Ishikawa (cell line): Measurements from ENCODE around the gene AKIRIN2.

Source experiments
- CEBPB ChIP-seq: IDR thresholded peaks from 2 replicates; pipeline ENCODE4 v1.6.1; 2012
- CREB1 ChIP-seq: IDR thresholded peaks from 2 replicates; pipeline ENCODE4 v1.6.1; 2012; ENCODE audit warnings: low read depth
- EGR1 ChIP-seq: IDR thresholded peaks from 2 replicates; pipeline ENCODE4 v1.6.1; 2012
- EP300 ChIP-seq: IDR thresholded peaks from 2 replicates; pipeline ENCODE4 v1.6.1; 2012; ENCODE audit warnings: borderline replicate concordance
- FOXM1 ChIP-seq: IDR thresholded peaks from 2 replicates; pipeline ENCODE4 v1.6.1; 2012; ENCODE audit warnings: low read depth, borderline replicate concordance
- MAX ChIP-seq: IDR thresholded peaks from 2 replicates; pipeline ENCODE4 v1.6.1; 2012
- NFIC ChIP-seq: IDR thresholded peaks from 2 replicates; pipeline ENCODE4 v1.6.1; 2012
- RAD21 ChIP-seq: IDR thresholded peaks from 2 replicates; pipeline ENCODE4 v1.6.1; 2012; ENCODE audit warnings: low read depth
- REST ChIP-seq: IDR thresholded peaks from 2 replicates; pipeline ENCODE4 v1.6.1; 2012; ENCODE audit warnings: low read depth, mild to moderate bottlenecking
- TAF1 ChIP-seq: IDR thresholded peaks from 2 replicates; pipeline ENCODE4 v1.6.1; 2012; ENCODE audit warnings: low read depth, mild to moderate bottlenecking
- TCF12 ChIP-seq: IDR thresholded peaks from 2 replicates; pipeline ENCODE4 v1.6.1; 2012; ENCODE audit warnings: low read depth
- TEAD4 ChIP-seq: IDR thresholded peaks from 2 replicates; pipeline ENCODE4 v1.6.1; 2012
- USF1 ChIP-seq: IDR thresholded peaks from 2 replicates; pipeline ENCODE4 v1.6.1; 2012
- YY1 ChIP-seq: IDR thresholded peaks from 2 replicates; pipeline ENCODE4 v1.6.1; 2012; ENCODE audit warnings: low read depth
- ZBTB7A ChIP-seq: IDR thresholded peaks from 2 replicates; pipeline ENCODE4 v1.6.1; 2012; ENCODE audit warnings: low read depth

The AKIRIN2 gene

GRCh38 chr6:87628881-87629280 lies 73.2 kb downstream of the AKIRIN2 start:
- TF ChIP-seq TCF12, result no peak
- TF ChIP-seq MAX, result no peak
- TF ChIP-seq USF1, result no peak
- no peak for TF ChIP-seq CEBPB
- TF ChIP-seq REST, result no peak
- TF ChIP-seq ZBTB7A, result no peak
- TF ChIP-seq YY1, result no peak
- TF ChIP-seq TAF1, result no peak
- no peak for TF ChIP-seq RAD21
- TF ChIP-seq EGR1, result no peak
- TF ChIP-seq EP300, result no peak
- TF ChIP-seq TEAD4, result no peak
- TF ChIP-seq CREB1, result no peak
- no peak for TF ChIP-seq NFIC
- no peak for TF ChIP-seq FOXM1

- TF ChIP-seq ZBTB7A, result no peak
- no peak for TF ChIP-seq TAF1
- no peak for TF ChIP-seq REST
- no peak for TF ChIP-seq MAX
- TF ChIP-seq NFIC, result no peak
- no peak for TF ChIP-seq TCF12
- TF ChIP-seq USF1, result no peak
- TF ChIP-seq FOXM1, result no peak
Measured at GRCh38 chr6:87628424-87628823, 73.6 kb downstream of the AKIRIN2 start.
